Heart left ventricle (tissue), 13 donors: Measurements from ENCODE around the gene VCP.

Experiments
- CTCF ChIP-seq, 12 donors: fragments of 200-600 bp; sonication (generic) in 4 of 12; IDR thresholded peaks; one replicate each; pipeline versions ENCODE4 v1.5.0 to v1.8.0; 2018 to 2022; ENCODE audit warnings: antibody characterized with exemption in 12 of 12, mild to moderate bottlenecking in 5 of 12
- POLR2A ChIP-seq, 2 donors: fragments of 450-650 bp; IDR thresholded peaks; one replicate each; pipeline ENCODE4 v1.6.1; 2017; ENCODE audit warnings: antibody characterized with exemption in 2 of 2, mild to moderate bottlenecking in 2 of 2, moderate library complexity in 2 of 2
- donor health status: ischemic (EF 13 %, LVEDD 7.1; RV severe dilation, severe dysfunction).
- donor health status: DM: no; HTN: yes; CAD: no.
- donor health status: DM: no; HTN: no; CAD: no.
- donor health status: ischemic (EF 25% LVEDD 6.9; RV normal size, moderate dysfunction).
- donor health status: ischemic (EF 25% LVEDD 5.7; RV mildly dilated, moderate dysfunction).
- donor health status: ischemic (EF 35%, LVEDD 5.7; RV mildly dilated, moderate dysfunction).
- donor health status: nonischemic (EF 11% LVEDD 7.7; RV severe dilation, severe dysfunction).
- donor health status: DM: yes; HTN: yes; CAD: no.
- donor health status: PGD.
- donor health status: ischemic (EF 29% LVEDD 5.4; RV normal size, mild dysfunction).
- donor health status: nonischemic (EF 23%, LVEDD 6.1; RV moderate dilation, normal function).

DNA sequence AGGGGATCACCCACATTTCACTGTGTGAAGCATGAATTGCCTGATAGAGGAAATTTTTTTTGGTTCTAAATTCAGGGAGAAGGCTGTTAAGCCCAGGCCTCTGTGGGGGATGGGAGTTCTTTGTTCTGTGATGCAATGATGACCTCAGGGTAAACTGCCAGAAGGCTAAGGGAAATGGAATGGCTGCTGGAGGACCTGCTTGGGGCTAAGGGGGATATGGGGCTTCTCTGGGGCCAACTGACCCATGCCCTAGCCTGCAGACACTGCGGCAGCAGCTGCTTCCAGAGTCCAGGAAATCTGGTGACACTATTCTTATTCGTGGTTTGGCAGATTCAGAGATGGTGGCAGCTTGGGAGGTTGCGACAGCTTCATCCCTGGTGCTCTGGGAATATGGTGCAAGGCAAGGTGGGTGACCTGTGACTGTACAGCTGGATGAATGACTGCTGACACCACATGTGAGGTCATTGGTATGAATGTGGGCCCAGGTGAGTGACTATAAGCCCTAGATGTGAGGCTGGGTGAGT lies 30.3 kb downstream of the VCP start:
- TF ChIP-seq CTCF (IDR thresholded peaks at IDR 0.05) (no peak), POLR2A (IDR thresholded peaks at IDR 0.05) (no peak)
